ENCODE results near the gene CDSN. TPM values are rescaled to one million over a fixed set of nuclear protein-coding genes. Genes with fewer than 3 reads are reported as not detected.

Gene CDSN
- total and polyA plus RNA-seq, 2 donors (not counting 3 experiments of a cell fraction or from before 2014, with no cell fraction given), result not detected

- BruUV-seq (replicated peaks), result no TSS peak
- Histone ChIP-seq H3K4me1 (ENCODE audit: control insufficient read depth, extremely low read depth, insufficient read depth, low read length) (peaks cover 12% of the 10 kb centered on the region), H3K79me2 (ENCODE audit: control insufficient read depth, insufficient read depth, low read length) (peaks cover 15% of the 10 kb centered on the region), H3K9me1 (replicated peaks; ENCODE audit: control insufficient read depth, extremely low read depth, insufficient read depth, low read length) (no peaks in the 10 kb centered on the region), H3K9me3 (replicated peaks; ENCODE audit: control insufficient read depth, insufficient read depth, low read length) (no peaks in the 10 kb centered on the region), H3K27ac (ENCODE audit: insufficient read depth, low read depth, low read length) (no peak overlapping the region), H4K20me1 (replicated peaks; ENCODE audit: control insufficient read depth, extremely low read depth, insufficient read depth, low read length) (no peaks in the 10 kb centered on the region), H2AFZ (ENCODE audit: low read depth, low read length) (no peak overlapping the region), H3K27me3 (ENCODE audit: control insufficient read depth in 2 of 2, insufficient read depth in 2 of 2, low read length in 2 of 2) (no peaks in the 10 kb centered on the region), H3K4me3 (replicated peaks in 1 of 3; ENCODE audit: insufficient read depth in 1 of 3, low read depth in 1 of 3, low read length in 3 of 3) (no peak overlapping the region), H3K36me3 (ENCODE audit: control insufficient read depth in 2 of 2, extremely low read depth in 1 of 2, insufficient read depth in 2 of 2, low read length in 2 of 2) (no peaks in the 10 kb centered on the region), H3K4me2 (ENCODE audit: insufficient read depth, low read length) (no peak overlapping the region), H3K9ac (replicated peaks; ENCODE audit: extremely low read depth, insufficient read depth, low read length) (no peak overlapping the region)
- TF ChIP-seq JUN (IDR thresholded peaks at IDR 0.05; ENCODE audit: borderline replicate concordance, insufficient read depth, insufficient read length, low read depth) (no peak), MYC (IDR thresholded peaks at IDR 0.05; ENCODE audit: low read depth, low read length) (no peak), EZH2 (IDR thresholded peaks at IDR 0.05; ENCODE audit: borderline replicate concordance, low read depth, low read length, severe bottlenecking) (no peak), POLR2AphosphoS5 (IDR thresholded peaks at IDR 0.05; ENCODE audit: insufficient read depth, low read depth, low read length) (no peak), MAX (IDR thresholded peaks at IDR 0.05; ENCODE audit: insufficient read depth, insufficient read length) (no peak), FOS (IDR thresholded peaks at IDR 0.05; ENCODE audit: borderline replicate concordance, insufficient read depth, low read length) (no peak), POLR2A (IDR thresholded peaks at IDR 0.05; ENCODE audit: low read depth, low read length) (no peak), CTCF (IDR thresholded peaks at IDR 0.05; ENCODE audit: extremely low read depth in 1 of 2, insufficient read depth in 1 of 2, low read depth in 1 of 2, low read length in 2 of 2) (no peak), GATA2 (IDR thresholded peaks at IDR 0.05; ENCODE audit: insufficient read depth, insufficient read length, low read depth, low read length) (no peak)
- FAIRE-seq (no peak), DNase-seq (ENCODE audit: low read depth, low spot score) (no peak)
- POLR2A ChIA-PET, result no interaction called here
- CTCF ChIA-PET, result no interaction called here
- intact Hi-C loops (cut with micrococcal nuclease), result no loop called here
- dilution Hi-C loops (cut with MboI; ENCODE audit: extremely low pct_ligation_motif_present, low sequenced_read_pairs), result no loop called here
These were observed 42.4 kb upstream of the CDSN start for GRCh38 chr6:31162463-31163165.
